D721Med (cell line): ENCODE results near the gene ASB9.
"Not testable (repeated sequence)": the region's sequence is repeated elsewhere in the genome, so short reads cannot be mapped to it uniquely, and the experiment has no call there.

Experiments
- DNase-seq: peaks from one replicate; pipeline ENCODE4 v3.0.0; 2011; ENCODE audit warnings: low spot score; ENCODE audit not compliant: insufficient read length
- FAIRE-seq: peaks from 2 replicates; lab custom pipeline; 2011; peaks lifted over from hg19 to GRCh38; lab: Jason Lieb, UNC
- CTCF ChIP-seq: IDR thresholded peaks from 2 replicates; pipeline ENCODE4 v1.5.1; 2012; ENCODE audit warnings: mild to moderate bottlenecking, control low read depth; ENCODE audit not compliant: insufficient read depth; ENCODE audit errors: missing control alignments

ASB9 gene, protein sequence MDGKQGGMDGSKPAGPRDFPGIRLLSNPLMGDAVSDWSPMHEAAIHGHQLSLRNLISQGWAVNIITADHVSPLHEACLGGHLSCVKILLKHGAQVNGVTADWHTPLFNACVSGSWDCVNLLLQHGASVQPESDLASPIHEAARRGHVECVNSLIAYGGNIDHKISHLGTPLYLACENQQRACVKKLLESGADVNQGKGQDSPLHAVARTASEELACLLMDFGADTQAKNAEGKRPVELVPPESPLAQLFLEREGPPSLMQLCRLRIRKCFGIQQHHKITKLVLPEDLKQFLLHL

GRCh38 chrX:15269618-15270521 lies at the start of gene ASB9:
TSS of gene ASB9 (minus strand) at chrX:15270083. CDS start at chrX:15269874, 209 bp downstream.
- DNase-seq, result no peak
- TF ChIP-seq CTCF, result no peak
- no peak for FAIRE-seq

- no peak for TF ChIP-seq CTCF
- no peak for FAIRE-seq
Observed at GRCh38 chrX:15319075-15319474, 49.2 kb upstream of the ASB9 start.

DNA sequence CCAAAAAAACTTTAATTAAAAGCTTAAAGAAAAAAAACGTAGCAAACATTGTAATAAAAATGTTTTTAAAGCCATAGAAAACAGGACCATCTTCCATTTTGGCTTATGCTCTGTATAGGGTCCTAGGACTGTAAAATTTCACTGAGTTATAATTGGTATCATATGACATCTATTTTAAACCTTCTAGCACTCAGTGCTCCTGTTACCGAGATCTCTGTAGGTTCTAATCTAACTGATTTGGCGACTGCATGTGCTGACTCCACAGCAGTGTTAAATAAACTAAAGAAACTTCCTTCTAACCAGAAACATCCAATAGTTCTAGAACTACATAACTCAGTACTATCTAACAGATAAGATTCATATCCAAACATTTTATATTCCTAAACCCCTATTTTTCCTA lies 45.6 kb upstream of the ASB9 start, which contains the start of gene ASB11:
Gene ASB11 (minus strand): TSS at position 132 of the 400 bp plus-strand sequence. CDS start 35 bp downstream, at position 97.
- FAIRE-seq (no peak), DNase-seq (no peak)
- TF ChIP-seq CTCF, result no peak

More at GRCh38 chrX:15319075-15319474, 49.2 kb upstream of the ASB9 start:
- no peak for DNase-seq

DNA sequence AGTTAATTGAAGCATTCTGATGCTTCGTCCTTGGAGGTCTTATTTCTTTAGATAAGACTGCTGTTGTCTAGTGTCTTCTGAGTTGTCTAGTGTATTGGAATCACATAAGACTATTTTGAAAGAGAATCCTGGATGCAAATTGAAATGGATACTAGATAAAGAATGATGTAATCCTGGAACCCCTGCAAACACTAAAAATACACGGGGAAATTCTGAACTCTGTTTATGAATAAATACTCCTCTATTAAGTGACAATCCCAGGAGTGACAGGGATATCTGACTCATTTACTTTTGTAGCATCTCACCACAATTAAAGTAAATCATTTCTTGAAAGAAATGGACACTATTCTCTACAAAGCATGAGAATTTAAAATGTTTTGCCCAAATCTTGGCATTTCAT lies 44.6 kb upstream of the ASB9 start:
- DNase-seq (no peak), FAIRE-seq (no peak)
- no peak for TF ChIP-seq CTCF

GRCh38 chrX:15311119-15311518 lies 41.2 kb upstream of the ASB9 start:
- DNase-seq (no peak), FAIRE-seq (no peak)
- TF ChIP-seq CTCF, result no peak

GRCh38 chrX:15310117-15310516 lies 40.2 kb upstream of the ASB9 start:
- DNase-seq, result no peak
- TF ChIP-seq CTCF, result no peak
- no peak for FAIRE-seq

DNA sequence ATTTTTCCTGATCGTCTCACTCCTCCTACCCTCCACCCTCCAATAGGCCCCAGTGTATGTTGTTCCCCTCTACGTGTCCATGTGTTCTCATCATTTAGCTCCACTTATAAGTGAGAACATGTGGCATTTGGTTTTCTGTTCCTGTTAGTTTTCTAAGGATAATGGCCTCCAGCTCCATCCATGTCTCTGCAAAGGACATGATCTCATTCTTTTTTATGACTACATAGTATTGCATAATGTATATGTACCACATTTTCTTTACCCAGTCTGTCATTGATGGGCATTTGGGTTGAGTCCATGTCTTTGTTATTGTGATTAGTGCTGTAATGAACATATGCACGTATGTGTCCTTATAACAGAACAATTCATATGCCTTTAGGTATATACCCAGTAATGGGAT lies 36.0 kb upstream of the ASB9 start:
- not testable (repeated sequence) for FAIRE-seq, DNase-seq
